Epithelial cell of esophagus (primary cell): ENCODE measurements around the gene STK17B.

ENCODE experiments used
- DNase-seq: peaks from one replicate; pipeline ENCODE4 v3.0.0; 2010; ENCODE audit warnings: low read depth
- H3K4me3 ChIP-seq: 2 replicates; pipeline ENCODE4 v1.5.1; 2011; ENCODE audit warnings: mild to moderate bottlenecking, low read length, control low read depth
- TF ChIP-seq, protein P1 (sequence below): IDR thresholded peaks from 2 replicates; pipeline ENCODE4 v1.5.1; 2011; ENCODE audit warnings: low read depth, mild to moderate bottlenecking, low read length, control low read depth, inconsistent platforms; ENCODE audit not compliant: insufficient read depth; ENCODE audit errors: missing control alignments

The STK17B gene

DNA sequence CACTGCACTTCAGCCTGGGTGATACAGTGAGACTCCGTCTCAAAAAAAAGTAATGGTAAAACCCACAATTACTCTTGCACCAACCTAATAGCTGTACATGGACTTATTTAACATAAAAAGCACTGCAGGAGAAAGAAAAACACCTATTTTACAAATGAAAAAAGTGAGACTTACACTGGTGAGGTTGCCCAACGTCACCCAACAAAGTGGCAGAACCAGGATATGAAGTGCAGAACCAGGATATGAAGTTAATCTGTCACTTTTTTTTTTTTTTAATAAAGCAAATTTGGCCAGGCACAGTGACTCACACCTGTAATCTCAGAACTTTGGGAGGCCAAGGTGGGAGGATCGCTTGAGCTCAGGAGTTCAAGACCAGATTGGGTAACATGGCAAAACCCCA is 13.5 kb upstream of the STK17B start:
- H3K4me3 ChIP-seq, result no peak overlapping the region
- no peak for DNase-seq
- TF ChIP-seq, protein P1, sequence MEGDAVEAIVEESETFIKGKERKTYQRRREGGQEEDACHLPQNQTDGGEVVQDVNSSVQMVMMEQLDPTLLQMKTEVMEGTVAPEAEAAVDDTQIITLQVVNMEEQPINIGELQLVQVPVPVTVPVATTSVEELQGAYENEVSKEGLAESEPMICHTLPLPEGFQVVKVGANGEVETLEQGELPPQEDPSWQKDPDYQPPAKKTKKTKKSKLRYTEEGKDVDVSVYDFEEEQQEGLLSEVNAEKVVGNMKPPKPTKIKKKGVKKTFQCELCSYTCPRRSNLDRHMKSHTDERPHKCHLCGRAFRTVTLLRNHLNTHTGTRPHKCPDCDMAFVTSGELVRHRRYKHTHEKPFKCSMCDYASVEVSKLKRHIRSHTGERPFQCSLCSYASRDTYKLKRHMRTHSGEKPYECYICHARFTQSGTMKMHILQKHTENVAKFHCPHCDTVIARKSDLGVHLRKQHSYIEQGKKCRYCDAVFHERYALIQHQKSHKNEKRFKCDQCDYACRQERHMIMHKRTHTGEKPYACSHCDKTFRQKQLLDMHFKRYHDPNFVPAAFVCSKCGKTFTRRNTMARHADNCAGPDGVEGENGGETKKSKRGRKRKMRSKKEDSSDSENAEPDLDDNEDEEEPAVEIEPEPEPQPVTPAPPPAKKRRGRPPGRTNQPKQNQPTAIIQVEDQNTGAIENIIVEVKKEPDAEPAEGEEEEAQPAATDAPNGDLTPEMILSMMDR, result no peak

- TF ChIP-seq, protein P1, result no peak
- no peak overlapping the region for H3K4me3 ChIP-seq
Measured at GRCh38 chr2:196183528-196184231, 12.3 kb upstream of the STK17B start.

GRCh38 chr2:196183172-196183473 is 11.7 kb upstream of the STK17B start:
- no peak for DNase-seq
- no peak overlapping the region for H3K4me3 ChIP-seq
- TF ChIP-seq, protein P1, result no peak

More at GRCh38 chr2:196183528-196184231, 12.3 kb upstream of the STK17B start:
- no peak for DNase-seq

GRCh38 chr2:196182439-196183171 is 11.2 kb upstream of the STK17B start:
- TF ChIP-seq, protein P1, result no peak
- H3K4me3 ChIP-seq, result no peak overlapping the region

GRCh38 chr2:196181484-196181883 is 10.1 kb upstream of the STK17B start:
- DNase-seq, result no peak
- no peak overlapping the region for H3K4me3 ChIP-seq
- TF ChIP-seq, protein P1, result no peak

More at GRCh38 chr2:196182439-196183171, 11.2 kb upstream of the STK17B start:
- no peak for DNase-seq

DNA sequence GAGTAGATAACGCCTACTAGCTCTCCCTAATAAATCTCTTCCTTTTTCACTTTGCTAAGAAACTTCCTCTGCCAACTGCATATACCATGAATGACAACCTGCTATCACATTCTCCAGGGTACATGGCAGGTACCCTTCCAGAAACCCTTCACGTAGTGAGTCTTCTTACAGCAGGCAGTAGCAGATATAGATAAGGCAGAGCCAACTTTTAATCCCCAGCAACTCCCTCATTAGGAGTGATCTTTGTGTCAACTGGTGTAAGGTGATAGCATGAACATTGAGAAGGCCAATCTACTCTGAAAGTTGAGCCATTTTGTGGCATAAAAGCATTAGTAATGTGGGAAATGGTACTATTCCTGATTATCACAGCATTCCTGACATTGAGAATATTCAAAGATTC is 5.7 kb upstream of the STK17B start:
- TF ChIP-seq, protein P1, result no peak
- H3K4me3 ChIP-seq, result no peak overlapping the region
- no peak for DNase-seq
